Fibroblast of skin of left biceps (primary cell): ENCODE data around the gene PHF2.

ENCODE experiments used
- DNase-seq, 2 experiments: peaks; one replicate each; pipeline ENCODE4 v3.0.0-alpha.2; 2013; ENCODE audit warnings: low read depth in 2 of 2

PHF2 gene

DNA sequence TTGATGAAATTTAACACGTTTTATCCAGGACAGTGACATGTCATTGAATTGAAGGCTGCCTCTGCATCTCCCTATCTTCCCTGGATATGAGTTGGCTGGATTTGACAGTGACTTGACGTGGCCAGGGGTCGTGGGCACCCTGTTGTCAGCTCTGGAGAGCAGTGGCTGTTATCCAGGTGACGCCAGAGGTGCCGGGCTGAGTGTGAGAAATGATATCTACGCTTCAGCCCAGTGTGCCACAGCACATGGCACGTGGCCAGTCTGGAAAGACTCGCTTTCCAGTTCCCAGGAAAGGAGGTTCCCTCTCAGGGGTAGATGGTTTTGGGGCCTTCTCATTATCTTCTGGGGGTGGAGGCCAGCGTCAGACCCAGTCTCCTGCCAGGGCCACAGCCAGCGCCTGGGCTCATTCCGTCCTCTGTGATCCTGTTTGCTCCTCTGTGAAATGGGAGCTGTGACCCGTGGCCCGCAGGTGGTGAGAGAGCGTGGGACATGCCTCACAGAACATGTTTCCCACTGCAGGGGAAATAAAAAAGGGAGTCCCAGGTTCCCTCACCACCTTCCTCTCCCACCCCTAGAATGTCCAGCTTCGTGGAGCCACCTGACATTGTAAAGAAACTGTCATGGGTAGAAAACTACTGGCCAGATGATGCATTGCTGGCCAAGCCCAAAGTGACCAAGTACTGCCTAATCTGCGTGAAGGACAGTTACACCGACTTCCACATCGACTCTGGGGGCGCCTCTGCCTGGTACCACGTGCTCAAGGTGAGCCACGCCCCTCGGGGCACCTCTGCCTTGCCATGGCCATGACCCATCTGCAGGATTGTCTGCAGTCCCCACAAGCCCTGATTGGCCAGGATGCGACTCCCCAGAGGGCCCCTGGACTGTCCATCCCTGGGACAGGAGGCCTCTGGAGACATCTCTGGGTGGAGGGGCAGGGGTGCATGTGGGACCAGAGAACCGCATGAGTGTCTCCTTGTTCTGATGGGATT is 76.5 kb downstream of the PHF2 start:
- DNase-seq, result no peak

DNA sequence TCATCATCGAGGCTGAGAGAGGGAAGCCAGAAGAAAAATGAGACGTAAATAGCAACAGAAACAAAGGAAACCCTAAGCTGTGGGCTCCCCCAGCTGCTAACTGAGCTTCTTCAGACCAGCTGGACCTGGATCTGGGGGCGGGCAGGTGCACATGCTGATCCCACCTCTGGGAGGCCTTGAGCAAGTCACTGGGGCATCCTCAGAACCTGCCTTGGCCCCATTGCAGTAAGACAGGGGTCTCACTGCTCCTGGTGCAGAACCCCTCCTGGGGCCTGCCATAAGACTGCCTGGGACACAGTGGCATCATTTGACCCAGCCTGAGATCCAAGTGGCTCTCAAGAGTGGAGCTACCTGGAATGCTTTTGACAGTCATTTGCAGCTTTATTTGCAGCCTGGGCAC is 77.4 kb downstream of the PHF2 start:
- DNase-seq, result no peak

DNA sequence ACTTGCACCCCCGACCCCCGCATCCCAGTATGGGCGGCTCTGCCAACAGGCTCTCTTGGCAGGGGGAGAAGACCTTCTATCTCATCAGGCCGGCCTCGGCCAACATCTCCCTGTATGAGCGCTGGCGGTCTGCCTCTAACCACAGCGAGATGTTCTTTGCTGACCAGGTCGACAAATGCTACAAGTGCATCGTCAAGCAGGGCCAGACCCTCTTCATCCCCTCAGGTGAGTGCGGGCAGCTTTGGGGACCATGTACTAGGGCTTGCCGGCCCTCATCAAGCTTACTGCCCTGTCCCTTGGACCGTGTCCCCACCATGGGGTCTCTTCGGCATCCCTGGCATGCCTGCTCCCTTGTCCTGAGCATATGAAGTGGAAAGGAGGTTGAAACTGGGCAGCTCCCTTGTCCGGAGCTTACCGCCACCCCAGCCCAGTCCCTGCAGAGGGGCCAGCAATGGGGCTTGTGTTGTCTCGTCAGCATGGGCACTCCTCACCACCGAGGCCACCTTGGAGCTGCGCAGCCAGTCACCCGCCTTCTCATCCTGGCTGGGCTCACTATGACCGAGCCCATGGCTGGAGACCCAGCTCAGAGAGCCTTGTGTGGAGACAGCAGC is 78.1 kb downstream of the PHF2 start:
- DNase-seq, result no peak

DNA sequence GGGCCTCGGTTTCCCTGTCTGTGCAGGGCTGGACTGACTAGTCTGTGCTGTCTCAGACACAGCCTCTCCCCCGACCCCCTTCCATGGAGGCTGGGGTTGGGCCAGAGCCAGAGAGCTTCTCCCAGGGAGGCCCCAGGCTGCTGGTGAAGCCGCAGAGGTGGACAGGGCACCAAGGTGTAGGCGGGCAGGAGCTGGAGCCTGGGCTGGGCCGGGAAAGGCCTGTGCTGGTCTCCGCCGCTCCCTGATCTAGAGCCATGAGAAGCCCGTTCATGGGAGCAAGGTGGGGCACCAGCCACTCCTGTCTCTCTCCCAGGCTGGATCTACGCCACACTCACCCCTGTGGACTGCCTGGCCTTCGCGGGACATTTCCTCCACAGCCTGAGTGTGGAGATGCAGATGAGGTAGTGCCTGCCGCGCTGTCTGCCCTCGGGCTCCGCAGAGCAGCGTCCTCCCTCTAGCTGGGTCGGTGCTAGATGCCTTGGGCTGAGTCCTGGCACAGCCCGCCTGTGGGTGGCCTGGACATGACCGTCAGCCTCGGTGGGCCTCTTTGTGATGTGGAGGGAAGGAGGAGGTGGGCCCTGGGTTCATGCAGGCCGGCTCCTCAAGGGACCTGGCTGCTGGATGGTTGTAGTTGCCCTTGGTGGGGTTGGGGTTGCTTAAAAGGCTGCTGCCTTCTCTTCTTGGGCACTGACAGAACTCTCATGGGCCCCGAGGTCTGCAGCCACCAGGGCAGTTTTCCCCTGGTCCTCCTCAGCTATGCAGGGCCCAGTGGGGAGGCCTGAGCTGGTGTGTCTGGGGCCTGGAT is 79.4 kb downstream of the PHF2 start:
- no peak for DNase-seq

DNA sequence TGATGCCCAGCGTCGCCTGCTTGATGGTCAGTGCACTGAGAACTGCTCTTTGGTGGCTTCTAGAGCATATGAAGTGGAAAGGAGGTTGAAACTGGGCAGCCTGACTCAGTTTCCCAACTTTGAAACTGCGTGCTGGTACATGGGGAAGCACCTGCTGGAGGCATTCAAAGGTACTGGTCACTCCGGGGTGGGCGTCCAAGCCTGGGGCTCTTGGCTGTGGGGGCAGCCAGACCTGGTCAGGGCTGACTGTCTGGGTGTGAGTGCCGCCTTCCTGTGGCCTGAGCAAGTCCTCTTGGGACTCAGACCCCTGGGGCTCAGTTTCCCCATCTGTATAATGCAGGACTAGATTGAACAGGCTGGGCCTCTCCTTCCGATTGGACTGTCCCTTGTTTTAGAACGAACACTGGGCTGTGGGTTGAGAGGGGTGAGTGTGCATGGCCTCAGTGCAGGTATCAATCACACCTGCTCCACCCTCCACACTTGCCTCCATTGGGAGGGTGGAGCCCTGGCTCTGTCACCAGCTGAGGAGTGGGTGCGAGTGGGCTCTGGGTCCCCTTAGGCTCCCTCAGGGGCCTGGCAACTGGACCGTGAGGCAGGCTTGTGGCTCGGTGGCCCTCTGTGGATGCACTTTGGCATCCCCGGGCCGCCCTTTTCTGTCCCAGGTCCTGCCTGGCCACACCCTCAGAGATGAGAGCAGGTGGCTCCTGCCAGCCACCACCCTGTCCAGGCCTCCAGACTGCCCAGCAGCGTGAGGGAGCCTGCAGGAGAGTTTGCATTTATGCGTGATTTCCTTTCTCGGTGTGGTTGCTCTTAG is 80.2 kb downstream of the PHF2 start:
- DNase-seq, result no peak

- no peak for DNase-seq
These were observed 81.1 kb downstream of the PHF2 start for GRCh38 chr9:93657331-93658111.

DNA sequence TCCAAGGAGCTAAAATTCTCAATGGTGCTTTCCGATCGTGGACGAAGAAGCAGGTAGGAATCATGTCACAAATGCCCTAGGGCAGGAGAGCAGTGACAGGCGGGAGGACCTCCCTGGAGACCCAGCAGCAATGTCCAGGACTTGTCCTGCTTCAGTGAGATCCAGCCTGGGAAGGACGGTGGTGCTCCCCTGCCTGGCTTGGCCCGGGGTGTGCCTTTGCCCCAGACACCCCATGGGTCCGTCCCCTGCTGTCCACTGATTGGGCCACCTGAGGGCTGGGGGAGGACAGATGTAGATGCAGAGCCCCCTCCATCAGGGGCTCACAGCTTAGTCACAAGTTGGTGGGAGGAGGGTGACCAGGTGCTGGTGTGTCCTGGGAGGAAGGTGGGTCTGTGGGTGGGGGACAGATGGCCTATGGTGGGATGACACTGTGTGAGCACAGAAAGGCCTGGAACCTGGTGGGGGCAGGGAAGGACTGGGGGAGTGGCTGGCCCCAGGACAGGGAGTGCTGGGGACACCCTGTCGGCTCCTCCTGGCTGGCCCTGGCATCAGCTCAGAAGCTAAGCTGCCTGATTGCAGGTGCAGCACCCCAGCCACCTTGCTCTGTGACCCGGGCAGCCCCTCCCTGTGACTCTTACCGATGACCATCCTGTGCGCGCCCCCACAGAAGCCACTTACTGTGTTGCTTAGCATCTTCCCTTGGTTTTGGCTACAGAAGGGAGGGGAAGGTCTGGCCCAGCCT is 82.0 kb downstream of the PHF2 start:
- no peak for DNase-seq

- DNase-seq, result no peak
These were observed 82.9 kb downstream of the PHF2 start for GRCh38 chr9:93659044-93659836.

- no peak for DNase-seq
These were observed 83.4 kb downstream of the PHF2 start for GRCh38 chr9:93659837-93660177.

GRCh38 chr9:93660352-93661046 is 84.1 kb downstream of the PHF2 start:
- no peak for DNase-seq

- DNase-seq, result no peak
These were observed 85.2 kb downstream of the PHF2 start for GRCh38 chr9:93661591-93661990.

DNA sequence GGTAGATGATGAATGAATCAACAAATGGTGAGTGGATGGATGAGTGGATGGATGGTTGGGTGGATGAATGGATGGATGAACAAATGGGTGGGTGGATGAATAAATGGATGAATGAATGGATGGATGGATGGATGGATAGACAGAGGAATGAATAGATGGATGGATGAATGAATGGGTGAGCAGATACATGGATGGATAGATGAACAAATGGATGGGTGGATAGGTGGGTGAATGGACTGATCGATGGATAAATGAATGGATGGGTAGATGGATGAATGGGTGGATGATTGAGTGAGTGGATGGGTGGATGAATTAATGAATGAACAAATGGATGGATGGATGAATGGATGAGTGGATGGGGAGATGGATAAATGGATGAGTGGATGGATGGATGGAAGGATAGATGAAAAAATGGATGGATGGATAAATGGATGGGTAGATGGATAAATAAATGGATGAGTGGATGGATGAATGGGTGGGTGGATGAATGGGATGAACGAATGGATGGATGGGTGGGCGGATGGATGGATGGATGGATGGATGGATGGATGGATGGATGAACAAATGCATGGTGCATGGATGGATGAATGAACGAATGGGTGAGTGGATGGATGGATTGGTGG is 85.7 kb downstream of the PHF2 start:
- DNase-seq, result no peak

GRCh38 chr9:93662952-93663572 is 86.7 kb downstream of the PHF2 start:
- DNase-seq, result no peak

DNA sequence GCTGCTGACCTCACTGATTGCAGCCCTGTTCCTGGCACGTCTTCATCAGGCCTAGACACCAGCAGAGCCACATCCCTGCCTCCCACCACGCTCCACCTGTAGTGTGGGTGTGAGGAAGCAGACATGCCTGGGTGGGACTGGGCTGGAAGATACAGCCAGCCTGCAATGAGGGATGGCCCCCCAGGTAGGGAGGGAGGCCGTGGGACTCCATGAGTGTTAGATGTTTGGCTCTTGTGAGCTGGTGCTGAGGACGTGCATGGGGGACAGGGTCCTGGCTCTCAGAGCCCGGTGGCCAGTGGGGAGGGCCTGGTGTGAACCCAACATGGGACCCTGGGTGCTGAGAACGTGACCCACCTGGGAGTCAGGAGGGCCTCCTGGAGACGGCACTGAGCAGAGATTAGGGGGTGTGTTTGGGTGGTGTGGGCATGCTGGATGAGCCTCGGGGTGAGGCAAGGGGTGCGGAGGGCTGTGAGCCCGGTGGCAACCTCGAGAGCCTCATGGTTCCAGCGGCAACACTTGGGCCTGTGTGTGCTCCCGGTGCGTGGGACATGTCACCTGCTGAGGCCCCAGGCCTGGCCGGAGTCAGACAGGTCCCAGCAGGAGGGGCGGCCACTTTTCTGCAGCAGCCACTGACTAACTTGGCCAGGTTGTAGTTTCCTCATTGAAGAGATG is 87.6 kb downstream of the PHF2 start:
- no peak for DNase-seq

GRCh38 chr9:93664549-93665120 is 88.3 kb downstream of the PHF2 start:
- DNase-seq, result no peak

DNA sequence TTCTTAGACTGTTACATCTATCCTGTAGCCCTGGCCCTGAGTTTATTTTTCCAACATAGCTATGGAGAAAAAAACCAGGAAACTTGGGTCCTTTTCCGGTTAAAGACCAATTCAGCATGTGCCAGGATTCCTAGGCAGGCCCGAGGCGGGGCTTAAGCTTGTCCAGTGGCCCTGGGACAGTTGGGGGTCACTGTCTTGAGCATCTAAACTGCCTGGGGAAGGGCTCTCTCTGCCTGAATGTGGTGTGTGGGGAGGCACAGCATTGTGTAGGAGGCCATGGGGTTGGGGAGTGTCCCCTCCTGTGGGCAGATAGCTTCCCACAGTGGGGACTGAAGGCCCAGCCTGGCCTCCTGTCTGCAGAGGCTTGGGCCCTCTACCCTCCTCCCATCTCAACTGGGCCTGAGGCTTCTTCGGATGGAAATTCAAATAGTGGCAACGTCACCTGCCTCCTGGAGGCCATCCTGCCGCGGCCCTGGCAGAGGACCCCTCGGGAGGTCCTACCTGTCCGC is 88.8 kb downstream of the PHF2 start:
- no peak for DNase-seq
